HG02973 (cell line): ENCODE results near the gene EEF1A1.
"Not testable (repeated sequence)": the region's sequence is repeated elsewhere in the genome, so short reads cannot be mapped to it uniquely, and the experiment has no call there.

Experiments used
- ATAC-seq: cut with Tn5 transposase; IDR thresholded peaks from one replicate; pipeline ENCODE4 v1.9.1; 2021; ENCODE audit warnings: moderate library complexity; ENCODE audit not compliant: unreplicated experiment

EEF1A1 gene

GRCh38 chr6:73506246-73506645 lies 14.6 kb downstream of the EEF1A1 start:
- no peak for ATAC-seq

GRCh38 chr6:73505705-73506104 lies 15.1 kb downstream of the EEF1A1 start:
- not testable (repeated sequence) for ATAC-seq

GRCh38 chr6:73505142-73505541 lies 15.7 kb downstream of the EEF1A1 start:
- no peak for ATAC-seq

GRCh38 chr6:73504160-73504559 lies 16.7 kb downstream of the EEF1A1 start:
- ATAC-seq: no peak

- ATAC-seq: no peak
These were observed 17.6 kb downstream of the EEF1A1 start for GRCh38 chr6:73503027-73503772.

GRCh38 chr6:73497915-73498314 lies 22.9 kb downstream of the EEF1A1 start:
- no peak for ATAC-seq

GRCh38 chr6:73491377-73491776 lies 29.5 kb downstream of the EEF1A1 start:
- no peak for ATAC-seq

GRCh38 chr6:73487473-73487872 lies 33.4 kb downstream of the EEF1A1 start:
- ATAC-seq: no peak

GRCh38 chr6:73484438-73484837 lies 36.4 kb downstream of the EEF1A1 start:
- no peak for ATAC-seq

GRCh38 chr6:73481969-73482368 lies 38.9 kb downstream of the EEF1A1 start:
- ATAC-seq: no peak

GRCh38 chr6:73477407-73477806 lies 43.4 kb downstream of the EEF1A1 start:
- no peak for ATAC-seq

GRCh38 chr6:73476723-73477122 lies 44.1 kb downstream of the EEF1A1 start:
- no peak for ATAC-seq

GRCh38 chr6:73471686-73472290 lies 49.0 kb downstream of the EEF1A1 start:
- peak; percentile 88 for ATAC-seq
